Urinary bladder (tissue), 4 donors: ENCODE results near the gene ACYP2. TPM values are rescaled to one million over a fixed set of nuclear protein-coding genes. Genes with fewer than 3 reads are reported as not detected.

Source experiments
- DNase-seq: peaks from one replicate; pipeline ENCODE4 v3.0.0-alpha.2; 2015; ENCODE audit errors: extremely low spot score
- H3K27ac ChIP-seq: one replicate; pipeline ENCODE4 v1.5.1; 2013; ENCODE audit warnings: low read depth, mild to moderate bottlenecking, moderate library complexity
- H3K36me3 ChIP-seq: one replicate; pipeline ENCODE4 v1.6.1; 2013; ENCODE audit warnings: mild to moderate bottlenecking, moderate library complexity; ENCODE audit not compliant: insufficient read depth
- H3K4me1 ChIP-seq: one replicate; pipeline ENCODE4 v1.6.1; 2013; ENCODE audit warnings: mild to moderate bottlenecking, moderate library complexity; ENCODE audit not compliant: insufficient read depth
- H3K4me3 ChIP-seq: one replicate; pipeline ENCODE4 v1.5.1; 2013; ENCODE audit warnings: low read depth, low read length
- WGBS: extraction: QIAGEN DNeasy Blood & Tissue Kit; methylation state at CpG from one replicate; pipeline ENCODE4 v1.1.7; 2013; 5-methylcytosine and 5-hydroxymethylcytosine counted together
- polyA plus RNA-seq: library from polyadenylated mRNA; stranded (reverse); fragments of 200-250 nt; gene quantifications from one replicate; pipeline ENCODE4 v1.2.3, GENCODE V29; 2013
- total RNA-seq: library from RNA; depleted of rRNA; stranded (reverse); fragments of >200 nt; gene quantifications from one replicate; pipeline ENCODE4 v1.2.3, GENCODE V29; 2014
- donor health status: healthy with polysubstance abuse.
- donor health status: healthy.

Gene ACYP2
- total and polyA plus RNA-seq, 2 donors = 25.0 to 28.1 TPM

DNA sequence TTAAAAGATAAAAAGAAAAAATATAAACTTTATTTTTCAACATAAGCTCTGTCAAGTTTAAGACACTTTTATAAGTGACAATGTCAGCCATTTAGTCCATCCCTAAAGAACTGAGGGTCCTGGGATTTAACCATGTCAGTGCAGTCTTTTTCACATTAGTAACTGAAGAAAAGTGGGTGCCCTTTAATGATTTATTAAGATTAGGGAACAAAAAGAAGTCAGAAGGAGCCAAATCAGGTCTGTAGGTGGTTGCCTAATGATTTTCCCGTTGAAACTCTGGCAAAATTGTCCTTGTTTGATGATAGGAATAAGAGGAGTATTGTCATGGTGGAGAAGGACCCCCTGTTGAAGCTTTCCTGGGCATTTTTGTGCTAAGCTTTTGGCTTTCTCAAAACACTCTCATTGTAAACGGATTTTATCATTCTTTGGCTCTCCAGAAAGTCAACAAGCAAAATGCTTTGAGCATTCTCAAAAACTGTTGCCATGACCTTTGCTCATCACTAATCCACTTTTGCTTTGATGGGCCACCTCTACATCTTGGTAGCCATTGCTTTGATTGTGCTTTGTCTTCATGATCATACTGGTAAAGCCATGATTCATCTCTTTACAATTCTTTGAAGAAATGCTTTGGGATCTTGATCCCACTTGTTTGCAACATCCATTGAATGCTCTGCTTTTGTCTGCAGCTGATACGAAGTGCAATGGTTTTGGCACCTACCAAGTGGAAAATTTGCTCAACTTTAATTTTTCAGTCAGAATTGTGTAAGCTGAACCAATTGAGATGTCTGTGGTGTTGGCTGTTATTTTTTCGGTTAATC lies 118.6 kb downstream of the ACYP2 start:
- Histone ChIP-seq H3K4me3 (no peak overlapping the region), H3K36me3 (no peaks in the 10 kb centered on the region), H3K27ac (no peak overlapping the region), H3K4me1 (no peaks in the 10 kb centered on the region)
- WGBS = 70% methylated on average over 4 of the region's 4 CpGs
- no peak for DNase-seq

GRCh38 chr2:54237428-54237827 lies 122.0 kb downstream of the ACYP2 start:
- H3K27ac ChIP-seq = no peak overlapping the region
- no peaks in the 10 kb centered on the region for H3K36me3 ChIP-seq
- DNase-seq = no peak
- no peaks in the 10 kb centered on the region for H3K4me1 ChIP-seq
- H3K4me3 ChIP-seq = no peak overlapping the region
- over 99% methylated on average over 2 of the region's 2 CpGs for WGBS

DNA sequence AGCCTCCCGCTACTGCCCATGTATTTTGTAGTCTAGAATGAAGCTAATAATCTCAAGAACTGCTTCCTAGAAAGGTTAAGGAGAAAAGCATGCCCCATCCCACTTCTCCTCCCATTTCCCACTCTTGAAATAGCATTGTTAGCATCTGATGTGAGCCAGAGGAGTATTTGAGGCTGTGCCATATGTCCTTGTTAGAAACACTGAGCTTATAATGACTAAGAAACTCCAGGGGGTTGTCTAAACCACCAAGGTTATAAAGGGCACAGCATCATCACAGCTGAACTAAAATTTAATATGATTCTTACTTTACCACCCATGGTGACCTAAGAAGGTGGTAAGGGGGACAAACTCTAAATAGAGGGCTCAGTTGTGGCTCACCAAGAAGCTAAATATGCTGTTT lies 124.0 kb downstream of the ACYP2 start:
- H3K27ac ChIP-seq = no peak overlapping the region
- no peak overlapping the region for H3K4me3 ChIP-seq
- WGBS = 91% methylated on average over 1 of the region's 1 CpG
- H3K4me1 ChIP-seq = no peaks in the 10 kb centered on the region
- DNase-seq = no peak
- H3K36me3 ChIP-seq = no peaks in the 10 kb centered on the region

GRCh38 chr2:54240515-54241469 lies 125.4 kb downstream of the ACYP2 start:
- H3K4me3 ChIP-seq = no peak overlapping the region
- no peaks in the 10 kb centered on the region for H3K4me1 ChIP-seq
- DNase-seq = no peak
- H3K27ac ChIP-seq = no peak overlapping the region
- no peaks in the 10 kb centered on the region for H3K36me3 ChIP-seq
- WGBS = 56% methylated on average over 5 of the region's 5 CpGs

- H3K36me3 ChIP-seq = no peaks in the 10 kb centered on the region
- 24% methylated on average over 1 of the region's 1 CpG for WGBS
- H3K4me1 ChIP-seq = no peaks in the 10 kb centered on the region
- DNase-seq = no peak
- no peak overlapping the region for H3K27ac ChIP-seq
- H3K4me3 ChIP-seq = no peak overlapping the region
Observed at GRCh38 chr2:54247115-54247514, 131.7 kb downstream of the ACYP2 start.

DNA sequence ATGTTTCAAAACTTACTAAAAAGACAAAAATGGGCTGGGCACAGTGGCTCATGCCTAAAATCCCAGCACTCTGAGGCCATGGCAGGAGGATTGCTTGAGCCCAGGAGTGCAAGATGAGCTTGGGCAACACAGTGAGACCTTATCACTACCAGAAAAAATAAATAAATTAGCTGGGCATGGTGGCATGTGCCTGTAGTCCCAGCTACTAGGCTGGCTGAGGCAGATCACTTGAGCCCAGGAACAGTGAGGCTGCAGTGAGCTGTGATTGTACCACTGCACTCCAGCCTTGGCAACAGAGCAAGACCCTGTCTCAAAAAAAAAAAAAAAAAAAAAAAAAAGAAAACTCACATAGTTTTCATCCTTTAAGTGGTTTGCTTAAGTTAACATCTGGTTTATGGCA lies 134.2 kb downstream of the ACYP2 start:
- Histone ChIP-seq H3K27ac (no peak overlapping the region), H3K4me1 (no peaks in the 10 kb centered on the region), H3K36me3 (no peaks in the 10 kb centered on the region), H3K4me3 (no peak overlapping the region)
- no peak for DNase-seq

GRCh38 chr2:54254180-54254579 lies 138.8 kb downstream of the ACYP2 start:
- Histone ChIP-seq H3K36me3 (no peaks in the 10 kb centered on the region), H3K4me3 (no peak overlapping the region), H3K27ac (no peak overlapping the region), H3K4me1 (no peaks in the 10 kb centered on the region)
- no peak for DNase-seq

GRCh38 chr2:54255230-54256090 lies 140.0 kb downstream of the ACYP2 start:
- Histone ChIP-seq H3K4me1 (no peaks in the 10 kb centered on the region), H3K27ac (no peak overlapping the region), H3K4me3 (no peak overlapping the region), H3K36me3 (no peaks in the 10 kb centered on the region)
- DNase-seq = no peak
- WGBS = 95% methylated on average over 37 of the region's 37 CpGs

GRCh38 chr2:54256091-54256694 lies 140.8 kb downstream of the ACYP2 start, which contains the start of gene TSPYL6:
TSPYL6 (minus strand) TSS chr2:54256229; CDS start chr2:54256151, 78 bp downstream.
- Histone ChIP-seq H3K27ac (no peak within 1 kb of the TSS), H3K4me1 (no peaks in the 10 kb centered on the region), H3K36me3 (no peaks in the 10 kb centered on the region), H3K4me3 (no peak within 1 kb of the TSS)
- DNase-seq = no peak
- WGBS = 97% methylated on average over 25 of the region's 25 CpGs

DNA sequence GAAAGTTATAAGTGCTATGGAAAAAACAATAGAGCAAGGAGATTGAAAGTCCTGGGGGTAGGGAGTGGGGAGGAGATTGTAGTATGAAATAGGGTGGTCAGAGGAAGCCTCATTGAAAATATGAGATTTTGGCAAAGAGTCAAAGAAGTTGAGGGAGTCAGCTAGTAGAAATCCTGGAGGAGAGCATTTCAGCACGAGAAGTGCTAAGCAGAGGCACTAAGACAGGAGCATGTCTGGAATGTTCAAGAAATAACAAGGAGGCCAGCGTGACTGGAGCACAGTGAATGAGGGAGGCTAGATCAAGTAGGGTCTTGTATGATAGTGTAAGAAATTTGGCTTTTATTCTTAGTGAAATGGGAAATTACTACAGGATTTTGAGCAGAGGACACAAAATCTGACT lies 142.8 kb downstream of the ACYP2 start:
- Histone ChIP-seq H3K36me3 (no peaks in the 10 kb centered on the region), H3K4me1 (no peaks in the 10 kb centered on the region), H3K27ac (no peak overlapping the region), H3K4me3 (no peak overlapping the region)
- DNase-seq = no peak
- 63% methylated on average over 2 of the region's 2 CpGs for WGBS

DNA sequence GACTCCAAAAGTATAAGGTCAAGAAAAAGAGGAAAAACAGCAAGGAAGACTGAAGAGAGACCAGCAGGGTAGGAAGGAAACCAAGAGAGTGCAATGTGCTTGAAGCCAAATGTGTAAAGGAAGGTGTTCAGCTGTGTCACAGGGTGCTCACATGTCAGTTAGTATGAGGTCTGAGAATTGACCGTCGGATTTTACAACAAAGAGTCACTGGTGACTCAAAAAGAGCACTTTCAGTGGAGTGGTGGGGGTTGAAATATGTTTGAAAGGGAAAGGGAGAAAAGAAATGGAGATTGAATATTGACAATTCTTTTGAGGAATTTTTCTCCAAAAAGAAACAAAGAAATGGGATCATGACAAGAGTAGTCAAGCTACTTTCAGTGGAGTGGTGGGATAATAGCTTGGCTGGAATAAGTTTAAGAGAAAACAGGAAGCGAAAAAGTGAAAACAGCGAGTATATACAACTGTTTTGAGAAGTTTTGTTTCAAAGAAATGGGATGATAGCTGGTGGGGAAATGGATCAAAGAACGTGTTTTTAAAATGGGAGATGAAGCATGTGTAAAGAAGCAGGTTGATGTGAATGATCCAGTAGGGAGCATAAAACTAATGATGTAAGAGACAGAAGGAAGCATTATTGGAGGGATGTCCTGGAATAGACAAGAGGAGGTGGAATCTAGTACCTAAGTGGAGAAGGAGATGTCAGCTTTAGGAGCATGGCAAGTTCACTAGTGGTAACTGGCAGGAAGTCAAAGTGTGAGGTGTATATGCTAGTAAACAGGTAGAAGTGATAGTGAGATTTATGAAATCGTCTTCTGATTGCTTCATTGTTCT lies 144.2 kb downstream of the ACYP2 start:
- Histone ChIP-seq H3K4me1 (no peaks in the 10 kb centered on the region), H3K36me3 (no peaks in the 10 kb centered on the region), H3K27ac (no peak overlapping the region), H3K4me3 (no peak overlapping the region)
- DNase-seq = no peak
- 95% methylated on average over 6 of the region's 6 CpGs for WGBS

DNA sequence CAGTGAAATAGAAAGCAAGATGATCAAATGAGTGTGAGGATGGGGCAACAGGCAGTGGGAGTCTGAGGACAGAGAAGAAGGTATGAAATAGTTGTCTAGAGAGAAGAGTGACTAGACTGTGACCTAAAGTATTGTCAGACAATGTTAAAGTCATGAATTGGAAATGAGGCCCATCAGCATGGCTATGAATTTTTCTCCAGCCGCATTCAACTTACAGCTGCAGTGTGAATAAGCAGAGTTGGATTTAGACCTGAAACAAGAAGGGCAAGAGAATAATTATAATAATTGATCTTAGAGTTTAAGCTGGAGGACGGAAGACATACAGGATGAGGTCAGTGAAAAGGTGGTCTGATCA lies 144.8 kb downstream of the ACYP2 start:
- H3K4me1 ChIP-seq = no peaks in the 10 kb centered on the region
- 97% methylated on average over 2 of the region's 2 CpGs for WGBS
- no peak overlapping the region for H3K4me3 ChIP-seq
- no peak overlapping the region for H3K27ac ChIP-seq
- DNase-seq = no peak
- no peaks in the 10 kb centered on the region for H3K36me3 ChIP-seq
